SK-N-SH treated with all-trans-retinoic acid at 6 μM for 48 hours (cell line): ENCODE data around the gene COQ10A.
"Not testable (repeated sequence)": the region's sequence is repeated elsewhere in the genome, so short reads cannot be mapped to it uniquely, and the experiment has no call there.

Source experiments
- ATAC-seq: fragments of 200-7000 bp; cut with Tn5 transposase; 3 replicates; pipeline ENCODE4 v1.9.1; 2020; ENCODE audit warnings: mild to moderate bottlenecking, moderate library complexity
- ARNTL ChIP-seq: fragments of 450-650 bp; formaldehyde crosslinking; IDR thresholded peaks from 2 replicates; pipeline ENCODE4 v1.5.0; 2020; ENCODE audit warnings: low read depth, mild to moderate bottlenecking, moderate library complexity, borderline replicate concordance
- CREB5 ChIP-seq: fragments of 250-450 bp; sonication (Bioruptor Pico); IDR thresholded peaks from 2 replicates; pipeline ENCODE4 v1.5.1; 2020; ENCODE audit warnings: low read depth, mild to moderate bottlenecking, moderate library complexity
- CSDC2 ChIP-seq: fragments of 250-450 bp; sonication (Bioruptor Pico); IDR thresholded peaks from 2 replicates; pipeline ENCODE4 v1.5.0; 2020; ENCODE audit warnings: mild to moderate bottlenecking, moderate library complexity
- ESRRG ChIP-seq: fragments of 250-450 bp; sonication (Bioruptor Pico); IDR thresholded peaks from 2 replicates; pipeline ENCODE4 v1.6.1; 2021; ENCODE audit warnings: mild to moderate bottlenecking
- GLIS3 ChIP-seq: fragments of 250-450 bp; sonication (Bioruptor Pico); IDR thresholded peaks from 2 replicates; pipeline ENCODE4 v1.5.0; 2020; ENCODE audit warnings: mild to moderate bottlenecking, moderate library complexity
- OSR1 ChIP-seq: fragments of 250-450 bp; sonication (Bioruptor Pico); IDR thresholded peaks from 2 replicates; pipeline ENCODE4 v1.8.0; 2022; ENCODE audit warnings: moderate library complexity, mild to moderate bottlenecking, inconsistent platforms
- PPARA ChIP-seq: fragments of 250-450 bp; sonication (Bioruptor Pico); IDR thresholded peaks from 2 replicates; pipeline ENCODE4 v1.5.0; 2020; ENCODE audit warnings: mild to moderate bottlenecking, borderline replicate concordance
- RARB ChIP-seq: fragments of 250-450 bp; sonication (Bioruptor Pico); IDR thresholded peaks from 2 replicates; pipeline ENCODE4 v1.8.0; 2021; ENCODE audit warnings: mild to moderate bottlenecking, moderate library complexity
- SNAI2 ChIP-seq: fragments of 250-450 bp; sonication (Bioruptor Pico); IDR thresholded peaks from 2 replicates; pipeline ENCODE4 v1.5.0; 2020; ENCODE audit warnings: mild to moderate bottlenecking, moderate library complexity
- TCF4 ChIP-seq: fragments of 250-450 bp; sonication (Bioruptor Pico); IDR thresholded peaks from 2 replicates; pipeline ENCODE4 v1.8.0; 2021; ENCODE audit warnings: mild to moderate bottlenecking, moderate library complexity, borderline replicate concordance
- TOX ChIP-seq: fragments of 250-450 bp; sonication (Bioruptor Pico); IDR thresholded peaks from 2 replicates; pipeline ENCODE4 v1.8.0; 2021; ENCODE audit warnings: mild to moderate bottlenecking, moderate library complexity, borderline replicate concordance
- ZC3H10 ChIP-seq: fragments of 250-450 bp; sonication (Bioruptor Pico); IDR thresholded peaks from 2 replicates; pipeline ENCODE4 v1.5.1; 2021; ENCODE audit warnings: mild to moderate bottlenecking, moderate library complexity
- ZFP3 ChIP-seq: fragments of 250-450 bp; sonication (Bioruptor Pico); IDR thresholded peaks from 2 replicates; pipeline ENCODE4 v1.5.0; 2020; ENCODE audit warnings: mild to moderate bottlenecking, moderate library complexity
- ZFP30 ChIP-seq: fragments of 450-650 bp; formaldehyde crosslinking; IDR thresholded peaks from 2 replicates; pipeline ENCODE4 v1.5.0; 2022; ENCODE audit warnings: mild to moderate bottlenecking, moderate library complexity
- ZNF565 ChIP-seq: fragments of 450-650 bp; formaldehyde crosslinking; conservative IDR thresholded peaks from 2 replicates; pipeline ENCODE4 v1.5.0; 2020; ENCODE audit warnings: low read depth, mild to moderate bottlenecking, moderate library complexity
- ZNF70 ChIP-seq: fragments of 450-650 bp; formaldehyde crosslinking; IDR thresholded peaks from 2 replicates; pipeline ENCODE4 v1.5.0; 2020; ENCODE audit warnings: mild to moderate bottlenecking, moderate library complexity
- ZNF8 ChIP-seq: fragments of 450-650 bp; formaldehyde crosslinking; IDR thresholded peaks from 2 replicates; pipeline ENCODE4 v1.5.0; 2020; ENCODE audit warnings: mild to moderate bottlenecking, moderate library complexity
- TF ChIP-seq, protein P1 (sequence below): fragments of 250-450 bp; sonication (Bioruptor Pico); IDR thresholded peaks from 2 replicates; pipeline ENCODE4 v1.8.0; 2021; ENCODE audit warnings: low read depth, mild to moderate bottlenecking, moderate library complexity, borderline replicate concordance
- TF ChIP-seq, protein P2 (sequence below): fragments of 250-450 bp; sonication (Bioruptor Pico); IDR thresholded peaks from 2 replicates; pipeline ENCODE4 v1.8.0; 2020; ENCODE audit warnings: mild to moderate bottlenecking, moderate library complexity, borderline replicate concordance
- TF ChIP-seq, protein P3 (sequence below): fragments of 250-450 bp; sonication (Bioruptor Pico); IDR thresholded peaks from 2 replicates; pipeline ENCODE4 v1.5.1; 2021; ENCODE audit warnings: mild to moderate bottlenecking, moderate library complexity

COQ10A gene

GRCh38 chr12:56280849-56281248 lies 14.1 kb downstream of the COQ10A start:
- TF ChIP-seq ZNF70 (no peak), ZNF565 (CRISPR knock-in tag) (no peak), ESRRG (CRISPR knock-in tag) (no peak), ZC3H10 (CRISPR knock-in tag) (no peak), ZFP30 (CRISPR knock-in tag) (no peak)

DNA sequence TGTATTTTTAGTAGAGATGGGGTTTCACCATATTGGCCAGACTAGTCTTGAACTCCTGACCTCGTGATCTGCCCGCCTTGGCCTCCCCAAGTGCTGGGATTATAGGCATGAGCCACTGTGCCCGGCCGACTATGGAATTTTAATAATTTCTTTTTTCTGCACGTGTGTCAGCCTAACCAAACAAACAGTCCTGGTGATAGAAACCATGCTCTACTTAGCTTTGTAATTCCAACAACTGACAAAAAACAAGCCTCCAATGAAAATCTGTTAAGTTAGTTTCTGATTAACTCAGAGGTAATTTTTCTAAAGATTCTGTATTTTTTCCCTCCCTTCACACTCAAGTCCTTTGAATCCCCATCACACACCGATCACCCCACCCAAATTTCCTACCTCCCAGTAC lies 15.3 kb downstream of the COQ10A start:
- TF ChIP-seq PPARA (CRISPR knock-in tag) (no peak), ESRRG (CRISPR knock-in tag) (no peak), ZC3H10 (CRISPR knock-in tag) (no peak), ZNF8 (CRISPR knock-in tag) (no peak), OSR1 (CRISPR knock-in tag) (no peak), CREB5 (CRISPR knock-in tag) (no peak), RARB (CRISPR knock-in tag) (no peak), TOX (CRISPR knock-in tag) (no peak), ZNF565 (CRISPR knock-in tag) (no peak)
- TF ChIP-seq, all 23 proteins: peak for 0
- no peak for ATAC-seq

More at GRCh38 chr12:56280849-56281248, 14.1 kb downstream of the COQ10A start:
- no peak for ATAC-seq

- no peak for ATAC-seq
Observed at GRCh38 chr12:56282579-56282978, 15.8 kb downstream of the COQ10A start.

GRCh38 chr12:56284263-56284662 lies 17.5 kb downstream of the COQ10A start:
- ATAC-seq: not testable (repeated sequence)

More at GRCh38 chr12:56282579-56282978, 15.8 kb downstream of the COQ10A start:
- TF ChIP-seq TCF4 (CRISPR knock-in tag) (no peak), ZNF565 (CRISPR knock-in tag) (no peak), ARNTL (CRISPR knock-in tag) (no peak), ZFP3 (no peak), CSDC2 (no peak)

DNA sequence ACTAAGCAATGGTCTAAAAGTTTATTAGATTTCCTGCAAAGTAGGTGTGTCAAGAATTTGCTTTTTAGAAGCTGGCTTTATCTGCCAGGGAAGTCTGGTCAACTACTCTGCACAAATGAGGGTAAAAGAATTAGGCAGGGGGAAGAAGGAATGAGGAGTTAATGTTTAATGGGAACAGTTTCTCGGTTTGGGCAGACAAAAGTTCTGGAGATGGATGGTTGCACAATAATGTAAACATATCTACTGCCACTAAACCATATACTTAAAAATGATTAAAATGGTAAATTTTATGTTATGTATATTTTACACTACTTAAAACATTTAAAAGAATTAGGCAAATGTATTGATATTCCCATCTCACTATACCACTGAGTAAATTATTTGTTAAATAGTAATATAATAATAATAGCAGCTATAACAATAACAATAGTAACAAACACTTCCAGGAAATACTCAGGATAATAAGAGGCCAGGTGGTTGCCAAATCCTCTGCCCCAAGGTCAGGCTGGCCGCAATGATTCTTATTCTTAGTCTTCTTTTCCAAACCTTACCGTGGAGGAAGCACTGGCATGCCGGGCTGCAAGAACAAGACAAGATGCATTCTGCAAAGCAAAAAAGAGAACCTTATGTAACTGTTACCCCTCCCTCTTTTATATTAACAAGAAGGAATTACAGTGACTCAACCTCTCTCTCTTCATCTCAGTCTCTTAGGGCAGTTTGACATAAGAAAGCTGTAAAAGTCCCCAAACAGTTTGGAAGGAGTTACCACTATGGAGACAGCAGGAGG lies 19.5 kb downstream of the COQ10A start:
- ATAC-seq: no peak
- TF ChIP-seq, protein P1, sequence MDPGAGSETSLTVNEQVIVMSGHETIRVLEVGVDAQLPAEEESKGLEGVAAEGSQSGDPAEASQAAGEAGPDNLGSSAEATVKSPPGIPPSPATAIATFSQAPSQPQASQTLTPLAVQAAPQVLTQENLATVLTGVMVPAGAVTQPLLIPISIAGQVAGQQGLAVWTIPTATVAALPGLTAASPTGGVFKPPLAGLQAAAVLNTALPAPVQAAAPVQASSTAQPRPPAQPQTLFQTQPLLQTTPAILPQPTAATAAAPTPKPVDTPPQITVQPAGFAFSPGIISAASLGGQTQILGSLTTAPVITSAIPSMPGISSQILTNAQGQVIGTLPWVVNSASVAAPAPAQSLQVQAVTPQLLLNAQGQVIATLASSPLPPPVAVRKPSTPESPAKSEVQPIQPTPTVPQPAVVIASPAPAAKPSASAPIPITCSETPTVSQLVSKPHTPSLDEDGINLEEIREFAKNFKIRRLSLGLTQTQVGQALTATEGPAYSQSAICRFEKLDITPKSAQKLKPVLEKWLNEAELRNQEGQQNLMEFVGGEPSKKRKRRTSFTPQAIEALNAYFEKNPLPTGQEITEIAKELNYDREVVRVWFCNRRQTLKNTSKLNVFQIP (CRISPR knock-in tag): no peak
- no peak for TF ChIP-seq ZC3H10 (CRISPR knock-in tag)
- TF ChIP-seq OSR1 (CRISPR knock-in tag): no peak
- TF ChIP-seq RARB (CRISPR knock-in tag): no peak
- TF ChIP-seq SNAI2 (CRISPR knock-in tag): no peak
- no peak for TF ChIP-seq ARNTL (CRISPR knock-in tag)

DNA sequence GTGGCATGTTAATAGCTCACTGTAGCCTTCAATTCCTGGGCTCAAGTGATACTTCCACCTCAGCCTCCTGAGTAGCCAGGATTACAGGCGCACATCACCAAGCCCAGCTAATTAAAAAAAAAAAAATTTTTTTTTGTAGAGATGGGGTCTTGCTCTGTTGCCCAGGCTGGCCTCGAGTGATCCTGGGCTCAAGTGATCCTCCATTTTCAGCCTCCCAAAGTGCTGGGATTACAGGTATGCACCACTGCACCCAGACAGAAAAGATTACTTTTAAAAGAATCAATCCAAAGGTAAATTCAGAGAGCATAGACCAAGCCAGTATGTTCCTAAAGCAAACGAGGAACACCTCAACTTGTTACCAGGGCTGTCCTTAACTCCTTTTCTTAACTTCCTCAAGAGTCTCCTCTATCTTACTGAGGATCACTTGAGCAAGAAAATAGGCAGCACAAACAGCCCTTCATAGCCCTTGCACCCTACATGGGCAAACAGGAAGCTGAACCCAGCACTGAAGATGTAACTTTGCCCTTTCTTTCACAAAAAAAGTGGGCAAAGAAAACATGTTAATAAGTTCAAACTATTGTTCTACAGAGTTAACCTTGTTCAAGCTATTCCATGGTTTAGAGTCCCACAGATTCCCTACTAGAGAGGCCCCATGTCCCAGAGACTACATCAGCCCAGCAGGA lies 22.1 kb downstream of the COQ10A start:
- ATAC-seq: no peak
- TF ChIP-seq GLIS3 (CRISPR knock-in tag): no peak
- no peak for TF ChIP-seq ZNF70
- TF ChIP-seq, all 23 proteins: peak for 0

GRCh38 chr12:56293795-56294194 lies 27.1 kb downstream of the COQ10A start:
- TF ChIP-seq ZFP30 (CRISPR knock-in tag) (no peak), RARB (CRISPR knock-in tag) (no peak), GLIS3 (CRISPR knock-in tag) (no peak), ZNF565 (CRISPR knock-in tag) (no peak), CREB5 (CRISPR knock-in tag) (no peak), ZC3H10 (CRISPR knock-in tag) (no peak)
- TF ChIP-seq, protein P2, sequence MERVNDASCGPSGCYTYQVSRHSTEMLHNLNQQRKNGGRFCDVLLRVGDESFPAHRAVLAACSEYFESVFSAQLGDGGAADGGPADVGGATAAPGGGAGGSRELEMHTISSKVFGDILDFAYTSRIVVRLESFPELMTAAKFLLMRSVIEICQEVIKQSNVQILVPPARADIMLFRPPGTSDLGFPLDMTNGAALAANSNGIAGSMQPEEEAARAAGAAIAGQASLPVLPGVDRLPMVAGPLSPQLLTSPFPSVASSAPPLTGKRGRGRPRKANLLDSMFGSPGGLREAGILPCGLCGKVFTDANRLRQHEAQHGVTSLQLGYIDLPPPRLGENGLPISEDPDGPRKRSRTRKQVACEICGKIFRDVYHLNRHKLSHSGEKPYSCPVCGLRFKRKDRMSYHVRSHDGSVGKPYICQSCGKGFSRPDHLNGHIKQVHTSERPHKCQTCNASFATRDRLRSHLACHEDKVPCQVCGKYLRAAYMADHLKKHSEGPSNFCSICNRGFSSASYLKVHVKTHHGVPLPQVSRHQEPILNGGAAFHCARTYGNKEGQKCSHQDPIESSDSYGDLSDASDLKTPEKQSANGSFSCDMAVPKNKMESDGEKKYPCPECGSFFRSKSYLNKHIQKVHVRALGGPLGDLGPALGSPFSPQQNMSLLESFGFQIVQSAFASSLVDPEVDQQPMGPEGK (CRISPR knock-in tag): no peak
- TF ChIP-seq, protein P3, sequence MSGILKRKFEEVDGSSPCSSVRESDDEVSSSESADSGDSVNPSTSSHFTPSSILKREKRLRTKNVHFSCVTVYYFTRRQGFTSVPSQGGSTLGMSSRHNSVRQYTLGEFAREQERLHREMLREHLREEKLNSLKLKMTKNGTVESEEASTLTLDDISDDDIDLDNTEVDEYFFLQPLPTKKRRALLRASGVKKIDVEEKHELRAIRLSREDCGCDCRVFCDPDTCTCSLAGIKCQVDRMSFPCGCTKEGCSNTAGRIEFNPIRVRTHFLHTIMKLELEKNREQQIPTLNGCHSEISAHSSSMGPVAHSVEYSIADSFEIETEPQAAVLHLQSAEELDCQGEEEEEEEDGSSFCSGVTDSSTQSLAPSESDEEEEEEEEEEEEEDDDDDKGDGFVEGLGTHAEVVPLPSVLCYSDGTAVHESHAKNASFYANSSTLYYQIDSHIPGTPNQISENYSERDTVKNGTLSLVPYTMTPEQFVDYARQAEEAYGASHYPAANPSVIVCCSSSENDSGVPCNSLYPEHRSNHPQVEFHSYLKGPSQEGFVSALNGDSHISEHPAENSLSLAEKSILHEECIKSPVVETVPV (CRISPR knock-in tag): no peak
- TF ChIP-seq, protein P1 (CRISPR knock-in tag): no peak

More at GRCh38 chr12:56293795-56294194, 27.1 kb downstream of the COQ10A start:
- ATAC-seq: no peak
